ENCODE measurements around the gene HNRNPA0.

HNRNPA0 gene

DNA sequence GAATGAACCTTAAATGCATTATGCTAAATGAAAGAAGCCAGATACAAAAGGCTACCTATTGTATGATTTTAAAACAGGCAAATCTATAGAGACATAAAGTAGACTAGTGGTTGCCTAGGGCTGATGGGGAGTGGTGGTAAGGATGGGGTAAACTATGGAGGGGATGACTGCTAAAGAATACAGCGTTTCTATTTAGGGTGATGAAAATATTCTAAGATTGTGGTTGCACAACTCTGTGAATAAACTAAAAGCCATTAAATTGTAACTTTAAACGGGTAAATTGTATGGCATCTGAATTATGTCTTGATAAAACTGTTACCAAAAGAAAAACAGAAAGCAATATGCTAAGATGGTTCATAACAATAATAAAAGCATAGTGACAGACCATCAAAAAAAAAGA is 39.7 kb downstream of the HNRNPA0 start:
- TF ChIP-seq, protein P1, sequence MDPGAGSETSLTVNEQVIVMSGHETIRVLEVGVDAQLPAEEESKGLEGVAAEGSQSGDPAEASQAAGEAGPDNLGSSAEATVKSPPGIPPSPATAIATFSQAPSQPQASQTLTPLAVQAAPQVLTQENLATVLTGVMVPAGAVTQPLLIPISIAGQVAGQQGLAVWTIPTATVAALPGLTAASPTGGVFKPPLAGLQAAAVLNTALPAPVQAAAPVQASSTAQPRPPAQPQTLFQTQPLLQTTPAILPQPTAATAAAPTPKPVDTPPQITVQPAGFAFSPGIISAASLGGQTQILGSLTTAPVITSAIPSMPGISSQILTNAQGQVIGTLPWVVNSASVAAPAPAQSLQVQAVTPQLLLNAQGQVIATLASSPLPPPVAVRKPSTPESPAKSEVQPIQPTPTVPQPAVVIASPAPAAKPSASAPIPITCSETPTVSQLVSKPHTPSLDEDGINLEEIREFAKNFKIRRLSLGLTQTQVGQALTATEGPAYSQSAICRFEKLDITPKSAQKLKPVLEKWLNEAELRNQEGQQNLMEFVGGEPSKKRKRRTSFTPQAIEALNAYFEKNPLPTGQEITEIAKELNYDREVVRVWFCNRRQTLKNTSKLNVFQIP (CRISPR knock-in tag; IDR thresholded peaks at IDR 0.05; ENCODE audit: borderline replicate concordance, low read depth), result no peak
- TF ChIP-seq PPARA (CRISPR knock-in tag; IDR thresholded peaks at IDR 0.05; ENCODE audit: borderline replicate concordance), result no peak
- no peak for TF ChIP-seq RARB (CRISPR knock-in tag; IDR thresholded peaks at IDR 0.05)
- TF ChIP-seq, protein P2, sequence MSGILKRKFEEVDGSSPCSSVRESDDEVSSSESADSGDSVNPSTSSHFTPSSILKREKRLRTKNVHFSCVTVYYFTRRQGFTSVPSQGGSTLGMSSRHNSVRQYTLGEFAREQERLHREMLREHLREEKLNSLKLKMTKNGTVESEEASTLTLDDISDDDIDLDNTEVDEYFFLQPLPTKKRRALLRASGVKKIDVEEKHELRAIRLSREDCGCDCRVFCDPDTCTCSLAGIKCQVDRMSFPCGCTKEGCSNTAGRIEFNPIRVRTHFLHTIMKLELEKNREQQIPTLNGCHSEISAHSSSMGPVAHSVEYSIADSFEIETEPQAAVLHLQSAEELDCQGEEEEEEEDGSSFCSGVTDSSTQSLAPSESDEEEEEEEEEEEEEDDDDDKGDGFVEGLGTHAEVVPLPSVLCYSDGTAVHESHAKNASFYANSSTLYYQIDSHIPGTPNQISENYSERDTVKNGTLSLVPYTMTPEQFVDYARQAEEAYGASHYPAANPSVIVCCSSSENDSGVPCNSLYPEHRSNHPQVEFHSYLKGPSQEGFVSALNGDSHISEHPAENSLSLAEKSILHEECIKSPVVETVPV (CRISPR knock-in tag; IDR thresholded peaks at IDR 0.05), result no peak
- no peak for TF ChIP-seq ARNTL (CRISPR knock-in tag; IDR thresholded peaks at IDR 0.05; ENCODE audit: borderline replicate concordance, low read depth)
- no peak for TF ChIP-seq SNAI2 (CRISPR knock-in tag; IDR thresholded peaks at IDR 0.05)
- TF ChIP-seq TCF4 (CRISPR knock-in tag; IDR thresholded peaks at IDR 0.05; ENCODE audit: borderline replicate concordance), result no peak
- TF ChIP-seq ZC3H10 (CRISPR knock-in tag; IDR thresholded peaks at IDR 0.05), result no peak
- TF ChIP-seq ESRRG (CRISPR knock-in tag; IDR thresholded peaks at IDR 0.05), result no peak
- TF ChIP-seq, protein P3, sequence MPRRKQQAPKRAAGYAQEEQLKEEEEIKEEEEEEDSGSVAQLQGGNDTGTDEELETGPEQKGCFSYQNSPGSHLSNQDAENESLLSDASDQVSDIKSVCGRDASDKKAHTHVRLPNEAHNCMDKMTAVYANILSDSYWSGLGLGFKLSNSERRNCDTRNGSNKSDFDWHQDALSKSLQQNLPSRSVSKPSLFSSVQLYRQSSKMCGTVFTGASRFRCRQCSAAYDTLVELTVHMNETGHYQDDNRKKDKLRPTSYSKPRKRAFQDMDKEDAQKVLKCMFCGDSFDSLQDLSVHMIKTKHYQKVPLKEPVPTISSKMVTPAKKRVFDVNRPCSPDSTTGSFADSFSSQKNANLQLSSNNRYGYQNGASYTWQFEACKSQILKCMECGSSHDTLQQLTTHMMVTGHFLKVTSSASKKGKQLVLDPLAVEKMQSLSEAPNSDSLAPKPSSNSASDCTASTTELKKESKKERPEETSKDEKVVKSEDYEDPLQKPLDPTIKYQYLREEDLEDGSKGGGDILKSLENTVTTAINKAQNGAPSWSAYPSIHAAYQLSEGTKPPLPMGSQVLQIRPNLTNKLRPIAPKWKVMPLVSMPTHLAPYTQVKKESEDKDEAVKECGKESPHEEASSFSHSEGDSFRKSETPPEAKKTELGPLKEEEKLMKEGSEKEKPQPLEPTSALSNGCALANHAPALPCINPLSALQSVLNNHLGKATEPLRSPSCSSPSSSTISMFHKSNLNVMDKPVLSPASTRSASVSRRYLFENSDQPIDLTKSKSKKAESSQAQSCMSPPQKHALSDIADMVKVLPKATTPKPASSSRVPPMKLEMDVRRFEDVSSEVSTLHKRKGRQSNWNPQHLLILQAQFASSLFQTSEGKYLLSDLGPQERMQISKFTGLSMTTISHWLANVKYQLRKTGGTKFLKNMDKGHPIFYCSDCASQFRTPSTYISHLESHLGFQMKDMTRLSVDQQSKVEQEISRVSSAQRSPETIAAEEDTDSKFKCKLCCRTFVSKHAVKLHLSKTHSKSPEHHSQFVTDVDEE (CRISPR knock-in tag; IDR thresholded peaks at IDR 0.05), result no peak
- no peak for TF ChIP-seq ZFP3 (CRISPR knock-in tag; IDR thresholded peaks at IDR 0.05)
- TF ChIP-seq, protein P4, sequence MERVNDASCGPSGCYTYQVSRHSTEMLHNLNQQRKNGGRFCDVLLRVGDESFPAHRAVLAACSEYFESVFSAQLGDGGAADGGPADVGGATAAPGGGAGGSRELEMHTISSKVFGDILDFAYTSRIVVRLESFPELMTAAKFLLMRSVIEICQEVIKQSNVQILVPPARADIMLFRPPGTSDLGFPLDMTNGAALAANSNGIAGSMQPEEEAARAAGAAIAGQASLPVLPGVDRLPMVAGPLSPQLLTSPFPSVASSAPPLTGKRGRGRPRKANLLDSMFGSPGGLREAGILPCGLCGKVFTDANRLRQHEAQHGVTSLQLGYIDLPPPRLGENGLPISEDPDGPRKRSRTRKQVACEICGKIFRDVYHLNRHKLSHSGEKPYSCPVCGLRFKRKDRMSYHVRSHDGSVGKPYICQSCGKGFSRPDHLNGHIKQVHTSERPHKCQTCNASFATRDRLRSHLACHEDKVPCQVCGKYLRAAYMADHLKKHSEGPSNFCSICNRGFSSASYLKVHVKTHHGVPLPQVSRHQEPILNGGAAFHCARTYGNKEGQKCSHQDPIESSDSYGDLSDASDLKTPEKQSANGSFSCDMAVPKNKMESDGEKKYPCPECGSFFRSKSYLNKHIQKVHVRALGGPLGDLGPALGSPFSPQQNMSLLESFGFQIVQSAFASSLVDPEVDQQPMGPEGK (CRISPR knock-in tag; IDR thresholded peaks at IDR 0.05; ENCODE audit: borderline replicate concordance), result no peak
- TF ChIP-seq ISL1 (CRISPR knock-in tag; IDR thresholded peaks at IDR 0.05), result no peak
- no peak for ATAC-seq

- ATAC-seq, result no peak
- TF ChIP-seq, protein P3 (CRISPR knock-in tag; IDR thresholded peaks at IDR 0.05), result no peak
- no peak for TF ChIP-seq OSR1 (CRISPR knock-in tag; IDR thresholded peaks at IDR 0.05)
- no peak for TF ChIP-seq GLIS3 (CRISPR knock-in tag; IDR thresholded peaks at IDR 0.05)
- no peak for TF ChIP-seq ZFP30 (CRISPR knock-in tag; IDR thresholded peaks at IDR 0.05)
- TF ChIP-seq, protein P2 (CRISPR knock-in tag; IDR thresholded peaks at IDR 0.05), result no peak
- TF ChIP-seq ZC3H10 (CRISPR knock-in tag; IDR thresholded peaks at IDR 0.05), result no peak
- TF ChIP-seq CREB5 (CRISPR knock-in tag; IDR thresholded peaks at IDR 0.05; ENCODE audit: low read depth), result no peak
- TF ChIP-seq ZNF565 (CRISPR knock-in tag; conservative IDR thresholded peaks at IDR 0.05; ENCODE audit: low read depth), result no peak
- TF ChIP-seq ZNF8 (CRISPR knock-in tag; IDR thresholded peaks at IDR 0.05), result no peak
- no peak for TF ChIP-seq BACH2 (CRISPR knock-in tag; IDR thresholded peaks at IDR 0.05; ENCODE audit: borderline replicate concordance)
- no peak for TF ChIP-seq SNAI2 (CRISPR knock-in tag; IDR thresholded peaks at IDR 0.05)
- TF ChIP-seq, protein P1 (CRISPR knock-in tag; IDR thresholded peaks at IDR 0.05; ENCODE audit: borderline replicate concordance, low read depth), result no peak
- no peak for TF ChIP-seq ESRRG (CRISPR knock-in tag; IDR thresholded peaks at IDR 0.05)
Observed at GRCh38 chr5:137712139-137712667, 42.0 kb downstream of the HNRNPA0 start.
